SKM-1 (cell line): ENCODE data around the gene EIF5A.

Source experiments
- DNase-seq: peaks from one replicate; lab custom pipeline; 2025; ENCODE audit not compliant: unreplicated experiment; lab: John Stamatoyannopoulos, UW

EIF5A gene

DNA sequence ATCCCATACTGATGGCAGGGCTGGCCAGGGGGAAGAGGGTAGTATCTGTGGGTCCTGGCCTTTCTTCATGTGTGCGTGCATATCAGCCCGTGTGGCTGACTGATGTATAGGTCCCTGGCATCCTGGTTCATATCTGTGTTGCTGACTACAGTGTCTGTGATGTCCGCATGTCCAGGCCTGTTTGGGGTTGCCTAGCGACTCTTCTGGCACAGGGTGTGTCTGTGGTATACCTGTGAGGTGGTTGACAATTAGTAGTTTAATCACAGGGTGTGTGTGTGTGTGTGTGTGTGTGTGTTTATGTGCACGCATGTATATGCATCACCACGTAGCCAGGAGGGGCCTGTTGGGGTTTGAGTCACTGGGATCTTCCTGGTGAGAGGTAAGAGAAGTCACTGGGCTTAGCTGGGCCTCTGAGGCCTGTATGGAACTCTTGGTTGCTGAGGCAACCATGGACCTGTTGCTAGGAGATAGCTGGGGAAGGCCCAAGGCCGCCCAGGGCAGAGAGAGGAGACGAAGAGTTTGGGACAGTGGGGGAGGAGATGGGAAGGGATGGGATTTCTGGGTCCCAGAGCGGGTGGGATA is 46.9 kb downstream of the EIF5A start:
- no peak for DNase-seq

GRCh38 chr17:7355053-7355452 is 47.6 kb downstream of the EIF5A start, which contains the start of gene TMEM95:
TMEM95 (plus strand) TSS chr17:7355156; CDS start chr17:7355205, 49 bp downstream.
- DNase-seq: no peak

DNA sequence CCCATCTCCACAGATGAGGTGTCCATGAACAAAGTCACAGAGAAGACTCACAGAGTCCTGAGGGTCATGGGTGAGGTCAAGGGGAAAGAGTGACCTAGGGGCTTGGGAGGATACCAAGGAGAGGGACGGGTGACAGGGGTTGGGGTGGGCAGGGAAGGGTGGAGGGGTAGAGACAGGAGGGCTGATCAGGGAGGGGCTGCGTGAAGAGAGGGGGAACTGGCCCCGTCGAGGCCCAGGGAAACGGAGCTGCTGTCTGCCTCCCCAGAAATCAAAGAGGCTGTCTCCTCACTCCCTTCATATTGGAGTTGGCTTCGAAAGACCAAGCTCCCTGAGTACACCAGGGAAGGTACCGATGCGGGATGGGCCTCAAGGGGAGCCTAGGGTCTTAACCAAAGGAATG is 48.1 kb downstream of the EIF5A start:
- DNase-seq: no peak

GRCh38 chr17:7356072-7356549 is 48.7 kb downstream of the EIF5A start:
- DNase-seq: no peak

- DNase-seq: no peak
Measured at GRCh38 chr17:7356756-7357155, 49.3 kb downstream of the EIF5A start.

DNA sequence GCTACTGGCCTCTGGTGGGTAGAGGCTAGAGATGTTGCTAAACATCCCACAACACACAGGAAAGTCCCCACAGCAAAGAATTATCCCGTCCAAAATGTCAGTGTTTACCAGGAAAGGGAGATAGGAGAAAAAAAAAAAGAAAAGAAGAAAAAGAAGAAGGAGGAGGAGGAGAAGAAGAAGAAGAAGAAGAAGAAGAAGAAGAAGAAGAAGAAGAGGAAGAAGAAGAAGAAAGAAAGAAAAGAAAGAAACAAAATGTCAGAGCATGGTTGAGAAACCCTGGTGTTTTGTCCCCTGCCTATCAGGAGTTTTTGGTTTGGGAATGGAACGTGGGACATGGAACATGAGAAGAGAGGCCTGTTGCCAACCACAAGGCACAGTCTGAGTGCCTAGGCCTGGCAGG is 50.0 kb downstream of the EIF5A start:
- no peak for DNase-seq

GRCh38 chr17:7361906-7362305 is 54.5 kb downstream of the EIF5A start:
- DNase-seq: no peak
